Measurements from ENCODE around the gene RANBP10.

GRCh38 chr16:67723151-67723910 lies 83.0 kb downstream of the RANBP10 start:
- TF ChIP-seq GABPA (IDR thresholded peaks at IDR 0.05; ENCODE audit: low read depth) = no peak
- TF ChIP-seq, protein P1, sequence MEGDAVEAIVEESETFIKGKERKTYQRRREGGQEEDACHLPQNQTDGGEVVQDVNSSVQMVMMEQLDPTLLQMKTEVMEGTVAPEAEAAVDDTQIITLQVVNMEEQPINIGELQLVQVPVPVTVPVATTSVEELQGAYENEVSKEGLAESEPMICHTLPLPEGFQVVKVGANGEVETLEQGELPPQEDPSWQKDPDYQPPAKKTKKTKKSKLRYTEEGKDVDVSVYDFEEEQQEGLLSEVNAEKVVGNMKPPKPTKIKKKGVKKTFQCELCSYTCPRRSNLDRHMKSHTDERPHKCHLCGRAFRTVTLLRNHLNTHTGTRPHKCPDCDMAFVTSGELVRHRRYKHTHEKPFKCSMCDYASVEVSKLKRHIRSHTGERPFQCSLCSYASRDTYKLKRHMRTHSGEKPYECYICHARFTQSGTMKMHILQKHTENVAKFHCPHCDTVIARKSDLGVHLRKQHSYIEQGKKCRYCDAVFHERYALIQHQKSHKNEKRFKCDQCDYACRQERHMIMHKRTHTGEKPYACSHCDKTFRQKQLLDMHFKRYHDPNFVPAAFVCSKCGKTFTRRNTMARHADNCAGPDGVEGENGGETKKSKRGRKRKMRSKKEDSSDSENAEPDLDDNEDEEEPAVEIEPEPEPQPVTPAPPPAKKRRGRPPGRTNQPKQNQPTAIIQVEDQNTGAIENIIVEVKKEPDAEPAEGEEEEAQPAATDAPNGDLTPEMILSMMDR (IDR thresholded peaks at IDR 0.05; ENCODE audit: insufficient read depth, low read length) = no peak

All from HL-60 (cell line).